G401 (cell line): ENCODE results near the gene APOO. TPM values are rescaled to one million over a fixed set of nuclear protein-coding genes. Genes with fewer than 3 reads are reported as not detected.

Experiments used
- DNase-seq: peaks from one replicate; pipeline ENCODE4 v3.0.0-alpha.2; 2015; ENCODE audit warnings: low spot score
- in situ Hi-C: cut with HindIII; loops from 2 replicates; pipeline ENCODE4 v1.10.0; 2016; ENCODE audit warnings: low sequenced_read_pairs, mixed read lengths
- total RNA-seq: library from RNA; depleted of rRNA; stranded (reverse); fragments of >200 nt; shearing (Covaris generic); gene quantifications from 2 replicates; pipeline ENCODE4 v1.2.3, GENCODE V29; 2014; rRNA removed

The APOO gene
- total RNA-seq, 1 experiment from 2014 or later, result 21.9 TPM

DNA sequence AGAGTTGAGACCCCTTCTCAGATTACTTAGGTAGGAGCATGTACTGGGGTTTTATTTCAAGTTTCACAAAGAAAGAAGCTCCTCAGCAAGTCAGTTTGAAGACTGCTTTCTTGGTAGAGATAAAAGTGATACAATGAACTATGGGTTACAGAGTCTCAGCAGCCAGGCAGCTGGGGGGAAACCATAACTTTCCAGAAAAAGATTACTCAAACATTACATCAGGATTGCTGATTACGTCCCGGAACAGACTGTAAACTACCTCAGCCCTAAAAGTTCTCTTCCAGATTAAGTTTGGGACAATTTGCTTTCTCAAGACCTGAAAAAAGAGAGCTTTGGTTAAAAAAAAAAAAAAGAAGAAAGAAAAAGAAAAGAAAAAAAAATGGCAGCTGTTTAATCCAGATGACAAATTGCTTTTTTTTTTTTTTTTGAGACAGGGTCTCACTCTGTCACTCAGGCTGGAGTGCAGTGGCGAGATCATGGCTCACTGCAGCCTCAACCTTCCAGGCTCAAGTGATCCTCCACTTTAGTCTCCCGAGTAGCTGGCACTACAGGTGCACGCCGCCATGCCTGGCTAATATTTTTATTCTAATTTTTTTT, 108.2 kb downstream of the APOO start:
- in situ Hi-C loops, result no loop called here
- DNase-seq, result no peak

DNA sequence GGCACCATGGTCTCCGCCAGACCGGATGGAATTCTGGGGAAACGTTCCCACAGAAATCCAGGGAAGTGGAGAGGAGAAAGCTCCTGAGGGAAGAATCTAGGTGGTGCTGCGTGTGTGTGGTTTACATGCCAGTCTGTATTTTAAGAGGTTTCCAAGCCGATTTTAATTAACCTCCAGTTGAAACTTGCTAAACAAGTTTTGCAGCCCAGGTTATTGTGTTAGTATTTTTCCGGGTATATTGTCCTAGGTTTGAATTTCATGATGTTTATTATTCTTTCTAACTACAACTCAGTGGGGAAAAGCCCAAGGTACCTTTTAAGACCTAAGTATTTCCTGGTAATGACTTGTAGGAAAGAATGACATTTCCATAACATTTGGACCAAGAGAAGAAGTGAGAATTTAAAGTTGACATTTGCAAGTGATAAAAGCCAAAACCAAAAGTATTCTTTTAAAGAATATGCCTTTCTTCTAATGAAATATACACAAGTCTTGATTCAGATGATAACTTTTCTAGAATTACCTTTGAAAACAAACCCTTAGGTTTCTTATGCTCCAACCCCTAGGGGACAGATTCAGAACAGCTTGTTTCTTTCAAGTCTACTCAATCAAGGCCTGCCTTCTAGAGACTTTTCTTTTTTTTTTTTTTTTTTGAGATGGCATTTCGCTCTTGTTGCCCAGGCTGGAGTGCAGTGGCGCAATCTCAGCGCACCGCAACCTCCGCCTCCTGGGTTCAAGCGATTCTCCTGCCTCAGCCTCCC, 110.2 kb downstream of the APOO start:
- in situ Hi-C loops, result no loop called here
- no peak for DNase-seq

DNA sequence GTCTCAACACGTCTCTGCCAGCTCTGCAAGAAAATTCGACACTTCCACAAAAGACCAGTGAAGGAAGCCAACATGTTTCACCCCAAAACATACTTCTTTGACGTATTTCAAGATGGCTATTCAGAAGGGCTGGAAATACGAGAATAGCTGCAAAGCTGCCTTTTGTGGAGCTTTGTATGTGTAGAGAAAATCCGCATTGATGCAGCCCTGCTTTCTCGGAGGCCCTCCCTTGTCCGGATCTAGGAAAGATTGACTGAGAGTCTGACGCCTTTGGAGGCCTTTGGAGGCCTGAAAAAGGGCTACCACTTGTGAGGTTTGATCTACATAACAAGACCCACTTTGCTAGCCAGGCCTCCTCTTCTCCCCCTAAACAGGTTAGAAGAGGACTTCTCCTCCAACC, 112.5 kb downstream of the APOO start:
- in situ Hi-C loops, result no loop called here
- no peak for DNase-seq

DNA sequence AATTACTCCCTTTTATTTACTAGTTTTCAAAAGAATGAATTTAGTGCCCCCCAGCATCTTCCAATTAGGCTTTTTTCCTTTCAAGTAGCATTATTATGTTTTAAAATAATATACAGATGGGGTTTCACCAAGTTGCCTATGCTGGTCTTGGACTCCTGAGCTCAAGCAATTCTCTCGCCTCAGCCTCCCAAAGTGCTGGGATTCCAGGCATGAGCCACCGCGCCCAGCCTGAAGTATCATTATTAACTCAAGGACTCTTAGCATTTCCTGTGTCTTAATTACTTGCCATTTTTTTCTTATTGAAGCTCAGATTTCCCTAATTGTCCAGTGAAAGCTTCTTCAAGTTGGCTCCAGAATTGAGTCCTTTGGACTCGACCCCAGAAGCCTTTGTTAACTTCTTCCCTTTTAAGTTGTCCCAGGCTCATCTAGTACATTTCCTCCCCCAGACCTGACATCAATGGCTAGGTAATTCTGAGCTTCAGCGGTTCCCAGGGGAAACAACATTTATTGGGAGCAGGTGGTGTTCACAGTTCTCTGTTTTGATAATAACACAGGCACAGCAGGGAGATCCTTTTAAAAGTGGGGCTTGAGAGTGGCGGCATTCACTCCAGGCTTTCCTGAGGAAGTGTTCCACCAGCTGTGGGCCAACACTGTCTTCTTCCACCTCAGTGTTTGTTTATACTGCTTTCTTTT, 114.7 kb downstream of the APOO start:
- DNase-seq, result no peak
- in situ Hi-C loops, result no loop called here

DNA sequence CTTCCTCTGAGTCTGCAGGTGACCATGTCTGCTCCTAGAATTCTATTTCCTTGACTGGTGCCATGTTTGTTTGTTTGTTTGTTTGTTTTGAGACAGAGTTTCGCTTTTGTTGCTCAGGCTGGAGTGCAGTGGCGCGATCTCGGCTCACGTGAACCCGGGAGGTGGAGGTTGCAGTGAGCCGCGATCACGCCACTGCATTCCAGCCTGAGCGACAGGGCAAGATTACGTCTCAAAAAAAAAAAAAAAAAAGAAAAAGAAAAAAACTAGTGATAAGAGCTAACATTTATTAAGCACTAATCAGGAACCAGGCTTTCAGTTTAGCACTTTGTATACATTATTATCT, 117.6 kb downstream of the APOO start:
- in situ Hi-C loops, result no loop called here

DNA sequence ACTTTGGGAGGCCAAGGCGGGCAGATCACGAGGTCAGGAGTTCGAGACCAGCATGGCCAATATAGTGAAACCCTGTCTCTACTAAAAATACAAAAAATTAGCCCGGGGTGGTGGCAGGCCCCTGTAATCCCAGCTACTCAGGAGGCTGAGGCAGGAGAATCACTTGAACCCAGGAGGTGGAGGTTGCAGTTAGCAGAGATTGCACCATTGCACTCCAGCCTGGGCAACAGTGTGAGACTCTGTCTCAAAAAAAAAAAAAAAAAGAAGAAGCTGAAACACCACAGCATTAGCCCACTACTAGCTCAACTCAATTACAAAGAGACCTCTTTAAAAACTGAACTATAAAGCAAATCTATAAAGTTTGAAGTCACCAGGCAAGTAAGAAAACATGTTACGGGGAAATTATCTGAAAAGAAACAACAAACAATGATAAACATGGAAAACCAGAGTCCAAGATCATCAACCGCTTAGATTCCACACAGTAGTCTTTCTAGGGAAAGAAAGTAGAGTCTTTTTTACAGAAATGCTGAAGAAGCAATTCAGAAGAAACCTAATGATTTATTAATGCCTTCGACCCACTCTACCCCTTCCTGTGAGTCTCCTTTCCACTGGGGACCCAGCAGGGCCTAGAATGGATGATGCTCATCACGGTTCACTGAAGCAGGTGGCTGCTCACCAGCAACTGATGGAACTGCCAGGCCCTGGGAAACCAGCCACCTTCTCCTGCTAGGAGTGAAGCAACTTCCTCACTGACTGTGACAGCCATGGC, 118.2 kb downstream of the APOO start:
- peak; percentile 66 for DNase-seq
- in situ Hi-C loops, result no loop called here

More for the DNA sequence above, 117.6 kb downstream of the APOO start:
- no peak for DNase-seq

DNA sequence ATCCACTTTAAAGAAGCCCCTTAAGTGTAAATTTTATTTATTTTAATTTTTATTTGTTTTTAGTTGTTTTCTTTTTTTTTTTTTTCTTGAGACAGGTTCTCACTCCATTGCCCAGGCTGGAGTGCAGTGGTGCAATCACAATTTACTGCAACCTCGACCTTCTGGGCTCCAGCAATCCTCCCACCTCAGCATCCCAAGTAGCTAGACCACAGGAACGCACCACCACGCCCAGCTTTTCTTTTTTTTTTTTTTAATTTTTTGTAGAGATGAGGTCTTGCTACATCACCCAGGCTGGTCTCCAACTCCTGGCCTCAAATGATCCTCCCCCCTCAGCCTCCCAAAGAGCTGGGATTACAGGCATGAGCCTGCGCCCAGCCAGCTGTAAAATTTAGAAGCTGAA, 118.8 kb downstream of the APOO start:
- no peak for DNase-seq
- in situ Hi-C loops, result no loop called here

DNA sequence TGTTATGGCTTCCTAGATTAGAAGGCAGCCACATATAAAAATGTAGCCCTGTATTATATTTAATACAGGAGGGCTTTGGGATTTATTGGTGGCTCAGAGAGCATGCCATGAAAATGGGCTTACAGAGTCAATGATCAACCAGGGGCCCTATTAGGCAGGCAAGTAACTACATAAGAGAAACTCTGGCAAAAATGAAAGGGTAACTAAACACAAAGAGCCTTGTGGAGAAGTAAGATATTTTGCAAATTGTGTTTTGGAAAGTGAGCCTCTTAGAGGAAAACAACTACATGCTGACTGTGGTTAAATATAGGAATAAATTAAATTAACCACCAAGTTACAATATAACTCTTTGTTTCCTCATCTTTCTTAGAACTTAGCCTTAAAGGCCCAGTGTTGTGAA, 119.2 kb downstream of the APOO start:
- no peak for DNase-seq
- in situ Hi-C loops, result no loop called here

DNA sequence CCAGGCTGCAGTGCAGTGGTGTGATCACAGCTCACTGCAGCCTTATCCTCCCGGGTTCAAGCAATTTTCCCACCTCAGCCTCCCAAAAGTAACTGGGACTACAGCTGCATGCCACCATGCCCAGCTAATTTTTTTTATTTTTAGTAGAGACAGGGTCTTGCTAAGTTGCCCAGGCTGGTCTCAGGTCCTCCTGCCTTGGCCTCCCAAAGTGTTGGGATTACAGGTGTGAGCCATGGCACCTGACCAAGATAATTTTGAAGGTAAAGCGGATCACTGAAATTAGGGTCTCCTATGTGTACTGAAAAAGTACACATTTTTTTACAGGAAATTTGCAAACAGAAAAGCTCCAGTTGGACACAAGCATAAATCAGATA, 120.0 kb downstream of the APOO start:
- in situ Hi-C loops, result no loop called here
- no peak for DNase-seq

DNA sequence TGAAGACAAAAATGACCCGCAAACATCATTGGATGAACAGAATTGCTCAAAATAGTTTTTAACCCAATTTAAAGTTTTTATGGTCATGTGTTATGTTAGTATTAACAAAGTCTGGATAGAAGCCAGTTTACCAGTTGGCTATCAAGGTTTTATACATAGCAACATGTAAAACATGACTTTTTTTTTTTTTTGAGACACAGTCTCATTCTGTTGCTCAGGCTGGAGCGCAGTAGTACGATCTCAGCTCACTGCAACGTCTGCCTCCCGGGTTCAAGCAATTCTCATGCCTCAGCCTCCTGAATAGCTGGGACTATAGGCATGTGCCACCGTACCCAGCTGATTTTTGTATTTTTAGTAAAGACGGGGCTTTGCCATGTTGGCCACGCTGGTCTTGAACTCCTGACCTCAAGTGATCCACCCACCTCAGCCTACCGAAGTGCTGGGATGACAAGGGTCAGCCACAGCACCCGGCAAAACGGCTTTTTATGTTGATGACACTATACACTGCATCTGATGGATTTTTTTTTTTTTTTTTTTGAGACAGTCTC, 121.4 kb downstream of the APOO start:
- in situ Hi-C loops, result no loop called here
- no peak for DNase-seq

DNA sequence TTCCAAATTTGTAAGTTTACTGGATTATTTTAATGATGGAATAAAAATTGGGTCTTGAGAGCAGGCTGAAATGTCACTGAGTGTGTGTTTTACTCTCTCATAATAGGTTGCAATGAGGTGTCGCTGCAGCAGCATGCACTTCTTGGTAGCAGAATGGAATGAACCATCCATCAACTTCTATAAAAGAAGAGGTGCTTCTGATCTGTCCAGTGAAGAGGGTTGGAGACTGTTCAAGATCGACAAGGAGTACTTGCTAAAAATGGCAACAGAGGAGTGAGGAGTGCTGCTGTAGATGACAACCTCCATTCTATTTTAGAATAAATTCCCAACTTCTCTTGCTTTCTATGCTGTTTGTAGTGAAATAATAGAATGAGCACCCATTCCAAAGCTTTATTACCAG, 122.2 kb downstream of the APOO start:
- DNase-seq, result no peak
- in situ Hi-C loops, result no loop called here

DNA sequence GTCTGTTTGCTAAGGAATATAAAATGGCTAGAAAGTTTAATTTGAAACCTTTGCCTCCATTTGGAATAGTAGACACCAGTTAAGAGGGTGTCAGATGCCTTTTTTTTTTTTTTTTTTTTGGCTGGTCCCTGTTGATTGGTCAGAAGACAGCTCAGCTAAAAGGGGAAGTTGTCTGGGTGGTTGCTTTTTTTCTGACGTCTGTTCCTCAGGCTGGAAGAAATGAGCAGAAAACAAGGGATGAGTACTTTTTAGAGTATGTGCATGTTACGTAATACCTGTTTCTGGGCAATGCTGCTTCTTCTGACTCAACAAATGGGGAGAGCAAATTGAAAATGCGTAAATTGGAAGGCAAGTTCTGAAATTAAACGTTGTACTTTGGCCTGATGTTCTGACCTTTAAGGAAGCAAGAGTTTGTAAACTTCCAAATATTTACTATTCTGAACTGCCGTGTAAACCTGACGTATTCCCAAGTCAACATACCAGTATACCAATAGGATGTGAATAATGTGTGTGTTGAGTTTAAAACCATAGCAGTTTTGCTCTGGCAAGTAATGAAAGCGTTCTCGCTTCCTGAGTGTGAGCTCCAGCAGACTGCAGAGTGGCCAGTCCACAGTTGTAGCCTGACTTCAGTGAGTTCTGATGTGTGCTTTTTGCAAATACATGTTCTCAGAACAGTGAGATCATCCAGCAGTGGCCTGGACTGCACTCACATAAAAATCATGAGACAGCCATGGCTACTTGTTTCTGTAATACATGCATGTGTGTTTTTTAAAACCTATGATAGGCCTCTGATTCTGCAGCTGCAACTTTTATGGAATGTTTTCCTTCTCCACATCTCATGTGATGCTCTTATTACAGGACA, 123.0 kb downstream of the APOO start:
- DNase-seq, result no peak
- in situ Hi-C loops, result no loop called here

DNA sequence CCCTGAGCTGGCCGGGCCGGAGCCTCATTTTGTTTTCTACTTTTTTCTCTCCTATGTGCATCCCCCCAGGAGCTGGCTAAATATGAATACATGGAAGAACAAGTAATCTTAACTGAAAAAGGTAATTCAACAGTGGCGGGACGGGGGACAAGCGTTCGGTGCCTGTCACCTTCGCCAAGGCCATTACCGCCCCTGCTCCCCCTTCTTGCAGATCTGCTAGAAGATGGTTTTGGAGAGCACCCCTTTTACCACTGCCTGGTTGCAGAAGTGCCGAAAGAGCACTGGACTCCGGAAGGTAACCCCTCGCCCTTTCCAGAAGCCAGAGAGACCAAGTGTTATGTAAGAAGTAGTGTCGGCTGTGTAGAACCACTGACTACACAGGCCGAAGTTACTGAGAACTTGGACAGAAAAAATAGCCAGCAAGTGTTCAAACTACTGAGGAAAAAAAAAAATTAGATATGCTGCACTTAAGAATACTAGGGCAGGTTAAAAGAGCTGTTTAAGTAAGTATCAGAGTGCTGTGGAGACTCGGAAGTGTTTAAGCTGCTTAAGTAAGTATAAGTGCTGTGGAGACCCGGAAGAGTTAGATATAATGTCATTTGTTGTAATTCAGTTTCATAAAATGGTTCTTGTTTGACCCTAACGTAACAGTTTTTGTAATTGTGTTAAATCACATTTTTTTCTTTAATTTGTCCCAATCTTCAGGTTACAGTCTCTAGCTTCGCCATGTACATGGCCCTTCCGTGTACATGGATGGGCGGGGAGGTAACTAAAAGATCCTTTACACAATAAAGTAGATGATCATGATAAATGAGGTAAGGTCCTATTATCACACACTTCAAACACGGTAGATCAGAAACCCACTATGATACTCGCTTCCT, 123.9 kb downstream of the APOO start:
- no peak for DNase-seq
- in situ Hi-C loops, result no loop called here

Other genes starting within 250 kb of the APOO start
- 212 and 217 TPM in 2 replicates for gene PRDX4, start 240.4 kb downstream of the APOO start, total RNA-seq
- gene ACOT9, start 164.7 kb downstream of the APOO start, total RNA-seq, result 58.6 and 79.3 TPM in 2 replicates
- 466 and 512 TPM in 2 replicates for gene SAT1, start 124.8 kb downstream of the APOO start, total RNA-seq
- not detected in 2 replicates for gene CXorf58, start 68 bp upstream of the APOO start, total RNA-seq
- gene KLHL15, start 119.2 kb upstream of the APOO start, total RNA-seq, result 5.2 and 8.1 TPM in 2 replicates
- 176 and 229 TPM in 2 replicates for gene EIF2S3, start 147.0 kb upstream of the APOO start, total RNA-seq
- gene ZFX, start 241.8 kb upstream of the APOO start, total RNA-seq, result 10.8 and 14.2 TPM in 2 replicates